GM10847 (cell line): ENCODE results near the gene PSMG1.

Experiments
- POLR2A ChIP-seq: IDR thresholded peaks from 2 replicates; pipeline ENCODE4 v1.6.1; 2011; ENCODE audit not compliant: insufficient read length; ENCODE audit errors: extremely low read depth

Gene PSMG1

DNA sequence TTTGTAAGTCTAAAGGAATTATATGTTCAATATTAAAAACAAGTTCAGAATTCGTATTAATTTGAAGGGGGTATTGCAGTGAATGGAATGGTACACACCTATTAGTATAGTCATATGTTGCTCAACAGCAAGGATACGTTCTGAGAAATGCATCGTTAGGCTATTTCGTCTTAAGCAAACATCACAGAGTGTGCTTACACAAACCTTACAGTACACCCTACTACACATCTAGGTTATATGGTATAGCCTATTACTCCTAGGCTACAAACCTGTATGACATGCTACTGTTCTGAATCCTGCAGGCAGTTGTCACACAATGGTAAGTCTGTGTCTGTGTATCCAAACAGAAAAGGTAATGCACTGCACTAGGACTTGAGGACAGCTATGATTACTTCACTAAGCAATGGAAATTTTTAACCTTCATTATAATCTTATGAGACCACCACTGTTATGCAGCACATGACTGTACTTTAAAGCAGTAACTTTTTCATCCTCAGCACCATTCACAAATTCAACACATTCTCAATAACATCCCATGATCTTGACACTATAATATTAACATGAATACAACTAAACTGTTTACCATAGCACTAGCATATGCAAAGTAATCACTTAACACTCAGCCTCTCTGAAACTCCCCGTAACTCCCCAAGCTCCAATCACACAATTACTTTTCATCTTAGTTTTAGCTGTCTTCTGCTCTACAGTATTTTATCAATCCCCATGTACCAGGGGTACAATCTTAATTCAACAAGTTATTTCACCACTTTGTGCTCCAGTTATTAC lies 14.4 kb upstream of the PSMG1 start:
- TF ChIP-seq POLR2A, result no peak

DNA sequence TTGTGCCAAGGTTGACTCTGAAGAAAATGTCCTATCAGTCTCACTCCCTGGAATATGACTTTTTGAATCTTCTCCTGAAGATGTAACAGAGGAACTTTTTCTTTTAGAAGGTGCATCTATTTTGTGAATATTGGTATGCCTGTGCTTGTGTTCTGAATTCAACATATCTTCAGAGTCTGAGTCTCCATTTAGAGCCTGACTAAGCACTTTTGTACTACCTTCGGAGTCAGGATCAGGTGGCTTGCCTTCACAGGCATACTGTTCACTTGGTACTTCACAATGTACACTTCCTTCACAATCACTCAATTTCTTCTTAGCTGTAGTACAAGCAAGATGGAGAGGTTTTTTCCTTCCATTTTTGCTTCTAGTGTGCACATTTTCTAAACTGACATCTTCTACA lies 13.6 kb upstream of the PSMG1 start:
- no peak for TF ChIP-seq POLR2A

DNA sequence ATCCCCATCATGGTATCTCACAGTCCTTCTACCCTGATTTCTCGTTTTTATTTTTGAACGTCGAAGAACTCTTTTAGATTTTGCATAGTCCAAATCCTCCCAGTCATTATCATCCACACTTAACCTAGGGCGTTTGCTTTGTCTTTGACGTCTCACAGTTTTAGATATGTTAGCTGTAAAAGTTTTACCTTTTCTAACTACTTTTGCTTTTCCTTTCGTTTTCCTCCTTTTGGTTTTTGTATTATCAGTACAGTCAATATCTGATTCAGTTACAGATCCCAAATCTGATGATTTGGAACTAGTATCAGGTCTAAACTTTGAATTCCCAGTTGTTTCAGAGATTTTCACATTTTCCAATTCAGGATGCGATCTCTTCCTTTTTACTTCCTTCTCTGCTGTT lies 13.1 kb upstream of the PSMG1 start:
- no peak for TF ChIP-seq POLR2A

- TF ChIP-seq POLR2A, result no peak
Observed at GRCh38 chr21:39193380-39193779, 10.1 kb upstream of the PSMG1 start.

DNA sequence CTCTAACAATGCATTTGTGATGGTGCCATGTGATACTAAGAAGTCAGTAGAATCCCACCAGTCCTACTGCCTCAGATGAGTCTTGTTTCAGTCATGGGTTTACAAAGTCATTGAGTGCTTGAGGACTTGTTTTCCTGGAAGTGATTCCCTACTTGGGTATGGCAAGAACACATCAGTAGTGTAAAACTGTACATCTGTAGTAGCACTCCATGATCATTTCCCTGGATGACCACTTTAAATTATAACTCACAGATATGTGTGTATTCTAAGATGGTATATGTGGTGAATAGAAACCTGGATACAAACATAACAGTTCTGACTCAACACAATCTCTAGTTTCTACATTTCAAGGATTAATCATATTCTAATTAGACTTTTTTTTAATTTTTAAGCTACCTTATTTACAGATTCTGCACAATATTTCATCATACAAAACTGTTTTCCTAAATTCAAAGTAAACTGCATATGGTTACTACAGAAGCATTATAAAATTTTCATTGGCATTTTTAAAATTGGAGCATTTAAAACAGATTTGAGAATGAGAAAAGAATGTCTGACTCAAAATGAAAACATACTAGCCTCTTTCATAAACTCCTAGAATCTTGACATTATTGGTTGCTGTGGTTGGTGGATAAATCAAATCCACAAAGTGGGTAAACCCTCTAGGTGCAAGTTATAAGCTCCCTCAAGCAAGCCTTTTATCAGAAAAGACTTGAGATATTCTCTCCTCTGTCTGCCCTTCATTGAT lies 6.8 kb upstream of the PSMG1 start:
- no peak for TF ChIP-seq POLR2A

- TF ChIP-seq POLR2A, result no peak
Observed at GRCh38 chr21:39188521-39189139, 5.4 kb upstream of the PSMG1 start.

GRCh38 chr21:39187141-39187540 lies 3.9 kb upstream of the PSMG1 start:
- TF ChIP-seq POLR2A, result no peak

- TF ChIP-seq POLR2A, result no peak
Observed at GRCh38 chr21:39186676-39187075, 3.4 kb upstream of the PSMG1 start.

- no peak for TF ChIP-seq POLR2A
Observed at GRCh38 chr21:39185157-39185556, 1.9 kb upstream of the PSMG1 start.

DNA sequence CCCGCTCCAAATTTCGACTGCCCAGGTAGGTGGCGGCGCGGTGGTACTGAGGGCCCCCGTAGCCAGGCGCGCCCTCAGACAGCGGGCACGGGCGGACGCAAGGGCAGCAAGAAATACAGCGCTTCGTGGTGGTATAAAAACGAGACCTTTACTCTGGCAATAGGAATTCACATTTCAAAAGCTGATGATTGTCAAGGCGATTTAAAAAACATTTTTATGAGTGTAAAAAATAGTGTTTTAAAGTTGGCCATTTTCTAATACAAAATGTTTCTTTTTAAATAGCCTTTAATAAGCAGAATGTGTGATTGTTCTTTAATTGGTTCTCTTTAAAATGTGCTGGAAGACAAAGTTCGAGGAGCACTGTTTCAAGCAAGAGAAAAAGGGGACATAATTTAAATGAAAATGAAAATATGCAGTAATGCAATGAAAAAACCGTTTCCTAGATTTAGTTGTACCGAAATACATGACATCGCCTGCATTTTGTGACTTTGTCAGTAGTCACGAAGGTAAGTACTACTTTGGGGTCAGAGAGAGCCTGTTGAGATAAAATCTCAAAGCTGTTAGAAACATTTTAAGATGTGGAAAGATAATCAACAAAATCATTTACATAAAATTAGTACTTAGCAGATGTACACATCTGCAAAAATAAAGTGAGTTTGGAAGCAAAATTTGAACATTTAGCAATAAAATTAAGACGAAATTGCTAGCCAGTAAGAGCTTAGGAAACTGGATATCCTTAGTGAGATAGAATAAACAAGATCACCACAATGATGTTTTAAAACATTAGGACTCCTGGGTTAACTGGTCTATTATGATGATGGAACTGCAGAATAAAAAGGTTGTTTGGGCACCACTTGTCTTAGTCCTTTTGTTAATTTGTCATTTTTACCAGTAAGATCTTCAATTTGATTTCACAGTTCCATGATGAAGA lies 1.1 kb upstream of the PSMG1 start:
- TF ChIP-seq POLR2A, result no peak

DNA sequence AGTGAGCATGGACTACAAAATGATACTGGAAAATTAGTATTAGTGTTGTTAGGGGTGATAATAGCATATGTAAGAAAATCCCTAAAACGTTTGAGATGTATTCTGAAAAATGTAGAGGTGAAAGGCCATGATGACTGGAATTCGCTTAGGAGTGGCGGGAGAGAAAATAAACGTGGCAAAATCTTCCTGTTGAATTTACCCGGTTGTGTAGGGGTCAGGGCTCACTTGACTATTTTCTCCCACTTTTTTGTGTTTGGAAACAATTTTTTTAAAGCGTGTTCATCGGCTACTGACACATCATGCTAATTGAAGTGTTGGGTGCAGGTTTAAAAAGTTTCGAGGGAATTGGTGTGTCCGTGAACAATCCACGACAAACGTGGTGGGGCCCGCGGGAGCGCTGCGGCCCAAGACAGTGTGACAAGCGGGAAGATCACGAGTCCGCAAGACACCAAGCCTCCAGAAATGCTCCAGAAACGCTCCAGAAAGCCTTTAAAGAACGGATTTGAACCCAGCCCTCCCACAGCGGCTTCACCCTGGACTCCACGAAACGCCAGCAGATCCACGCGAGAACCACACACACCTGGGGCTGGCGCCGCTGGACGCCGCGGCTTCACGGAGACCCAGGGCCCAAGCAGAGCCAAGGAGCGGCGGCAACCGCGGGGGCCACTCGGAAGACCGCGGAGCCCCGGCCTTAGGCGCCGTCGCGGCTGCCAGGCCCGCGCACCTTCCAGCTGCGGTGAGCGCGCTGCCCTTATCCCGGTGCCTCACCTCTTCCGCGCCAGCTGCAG lies 573 bp downstream of the PSMG1 start:
- no peak for TF ChIP-seq POLR2A

- no peak for TF ChIP-seq POLR2A
Observed at GRCh38 chr21:39182016-39182415, 1.2 kb downstream of the PSMG1 start.

DNA sequence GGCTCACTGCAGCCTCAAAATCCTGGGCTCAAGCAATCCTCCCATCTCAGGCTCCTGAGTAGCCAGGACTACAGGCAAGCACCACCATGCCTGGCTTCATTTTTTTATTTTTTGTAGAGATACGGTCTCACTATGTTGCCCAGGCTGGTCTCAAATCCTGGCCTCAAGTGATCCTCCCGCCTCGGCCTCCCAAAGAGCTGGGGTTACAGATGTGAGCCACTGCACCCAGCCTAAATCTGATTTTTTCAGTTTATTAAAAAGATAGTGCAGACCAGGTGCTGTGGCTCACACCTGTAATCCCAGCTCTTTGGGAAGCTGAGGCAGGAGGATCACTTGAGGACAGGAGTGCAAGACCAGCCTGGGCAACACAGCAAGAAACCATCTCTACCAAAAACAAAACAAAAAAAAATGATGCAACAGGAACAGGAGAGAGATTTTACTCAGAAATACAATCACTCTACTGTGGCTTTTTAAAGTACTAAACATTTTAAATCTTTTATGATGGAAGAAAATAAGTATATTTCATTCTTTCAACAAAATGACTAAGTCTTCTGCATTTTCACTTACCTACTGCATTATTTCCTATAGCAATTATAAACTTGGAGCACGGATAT lies 1.9 kb downstream of the PSMG1 start:
- no peak for TF ChIP-seq POLR2A

DNA sequence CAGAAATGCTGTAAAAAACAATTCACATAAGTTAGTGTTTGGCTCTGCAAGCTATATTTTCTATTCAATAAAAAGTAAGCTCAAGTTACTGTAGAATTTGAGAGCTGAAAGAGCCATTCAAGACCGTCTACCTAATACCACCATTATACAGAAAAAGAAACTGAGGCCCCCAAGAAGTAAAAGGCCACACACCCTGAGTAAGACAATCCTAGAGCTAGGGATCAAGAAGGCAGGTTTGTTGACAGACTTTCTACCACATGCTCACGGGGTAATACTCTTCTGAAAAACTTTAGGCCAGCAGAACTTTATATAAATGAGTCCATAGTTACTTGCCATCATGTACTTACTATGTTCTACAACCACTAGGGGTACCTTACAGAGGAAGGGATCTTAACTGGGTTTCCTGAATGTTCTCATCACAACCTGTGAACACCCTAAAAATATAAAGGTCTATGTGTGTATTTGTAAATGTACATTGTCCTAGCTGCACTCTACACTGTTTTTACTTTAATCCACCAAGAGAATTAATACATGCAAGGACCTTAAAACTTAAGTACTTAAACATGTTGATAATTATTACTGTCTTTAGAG lies 2.7 kb downstream of the PSMG1 start:
- TF ChIP-seq POLR2A, result no peak

- TF ChIP-seq POLR2A, result no peak
Observed at GRCh38 chr21:39178421-39178820, 4.8 kb downstream of the PSMG1 start.
